Neural progenitor cell (in vitro differentiated cells): ENCODE measurements around the gene SEMA3D.

Source experiments
- EZH2 ChIP-seq: fragments of 200-600 bp; sonication (generic); IDR thresholded peaks from 2 replicates; pipeline ENCODE4 v1.6.1; 2017; ENCODE audit warnings: antibody characterized with exemption, mild to moderate bottlenecking, moderate library complexity
- TF ChIP-seq, protein P1 (sequence below): fragments of 200-600 bp; sonication (generic); IDR thresholded peaks from 2 replicates; pipeline ENCODE4 v1.5.1; 2017; ENCODE audit warnings: antibody characterized with exemption, mild to moderate bottlenecking

GRCh38 chr7:85091565-85091928, 95.3 kb downstream of the SEMA3D start:
- TF ChIP-seq EZH2: no peak
- TF ChIP-seq, protein P1, sequence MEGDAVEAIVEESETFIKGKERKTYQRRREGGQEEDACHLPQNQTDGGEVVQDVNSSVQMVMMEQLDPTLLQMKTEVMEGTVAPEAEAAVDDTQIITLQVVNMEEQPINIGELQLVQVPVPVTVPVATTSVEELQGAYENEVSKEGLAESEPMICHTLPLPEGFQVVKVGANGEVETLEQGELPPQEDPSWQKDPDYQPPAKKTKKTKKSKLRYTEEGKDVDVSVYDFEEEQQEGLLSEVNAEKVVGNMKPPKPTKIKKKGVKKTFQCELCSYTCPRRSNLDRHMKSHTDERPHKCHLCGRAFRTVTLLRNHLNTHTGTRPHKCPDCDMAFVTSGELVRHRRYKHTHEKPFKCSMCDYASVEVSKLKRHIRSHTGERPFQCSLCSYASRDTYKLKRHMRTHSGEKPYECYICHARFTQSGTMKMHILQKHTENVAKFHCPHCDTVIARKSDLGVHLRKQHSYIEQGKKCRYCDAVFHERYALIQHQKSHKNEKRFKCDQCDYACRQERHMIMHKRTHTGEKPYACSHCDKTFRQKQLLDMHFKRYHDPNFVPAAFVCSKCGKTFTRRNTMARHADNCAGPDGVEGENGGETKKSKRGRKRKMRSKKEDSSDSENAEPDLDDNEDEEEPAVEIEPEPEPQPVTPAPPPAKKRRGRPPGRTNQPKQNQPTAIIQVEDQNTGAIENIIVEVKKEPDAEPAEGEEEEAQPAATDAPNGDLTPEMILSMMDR: no peak
